GM12864 (cell line): Measurements from ENCODE around the gene OR8U1.

Experiments
- DNase-seq: peaks from one replicate; pipeline ENCODE4 v3.0.0-alpha.2; 2011; ENCODE audit warnings: low read depth
- H3K4me3 ChIP-seq: 2 replicates; pipeline ENCODE4 v1.5.1; 2011; ENCODE audit warnings: mild to moderate bottlenecking, low read depth, low read length, control low read depth
- CTCF ChIP-seq: IDR thresholded peaks from 2 replicates; pipeline ENCODE4 v1.5.1; 2011; ENCODE audit warnings: low read depth, mild to moderate bottlenecking, moderate library complexity, low read length, control low read depth, inconsistent platforms; ENCODE audit errors: missing control alignments

Gene OR8U1

DNA sequence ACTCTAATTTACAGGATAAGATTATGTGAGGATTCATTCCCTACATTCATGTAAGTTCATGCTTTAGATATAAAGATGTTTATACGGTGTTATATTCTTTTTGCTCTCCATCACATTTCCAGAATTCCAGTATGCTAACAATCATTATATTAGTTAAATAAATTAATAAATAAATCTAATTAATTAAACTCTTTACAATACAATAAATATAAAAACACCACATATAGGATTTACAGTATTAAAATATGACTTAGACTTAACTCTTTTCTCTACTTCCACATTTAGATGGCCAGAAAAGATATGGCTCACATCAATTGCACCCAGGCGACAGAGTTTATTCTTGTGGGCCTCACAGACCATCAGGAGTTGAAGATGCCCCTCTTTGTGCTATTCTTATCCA lies at the start of gene OR8U1:
OR8U1 (plus strand) TSS at position 301 of the 400 bp plus-strand sequence; CDS start at position 301, 0 bp downstream.
- no peak within 1 kb of the TSS for H3K4me3 ChIP-seq
- TF ChIP-seq CTCF: no peak
- DNase-seq: no peak

GRCh38 chr11:56331861-56332491 lies 43.4 kb upstream of the OR8U1 start:
- DNase-seq: no peak
- H3K4me3 ChIP-seq: no peak overlapping the region
- no peak for TF ChIP-seq CTCF

DNA sequence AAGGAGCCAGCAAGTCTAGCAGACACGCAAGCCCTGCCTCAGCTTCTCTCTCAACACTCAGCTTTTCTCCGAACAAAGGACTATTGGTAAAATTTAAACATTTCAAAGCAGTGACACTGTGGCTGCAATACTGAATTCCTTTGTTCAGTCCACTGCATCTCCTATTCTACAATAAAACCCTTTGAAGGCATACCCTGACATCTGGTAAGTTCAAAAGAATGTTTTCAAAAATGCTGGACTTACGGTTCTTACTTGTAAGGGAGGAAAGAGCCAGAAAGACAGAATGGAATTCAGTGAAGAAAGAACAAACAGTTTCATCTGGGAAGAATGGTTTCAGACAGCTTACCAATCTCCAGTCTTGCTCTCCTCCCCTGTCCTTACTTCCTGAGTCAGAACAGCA lies 42.3 kb upstream of the OR8U1 start:
- DNase-seq: no peak
- H3K4me3 ChIP-seq: no peak overlapping the region
- TF ChIP-seq CTCF: no peak

- H3K4me3 ChIP-seq: no peak overlapping the region
- DNase-seq: no peak
- no peak for TF ChIP-seq CTCF
Measured at GRCh38 chr11:56340289-56340688, 35.1 kb upstream of the OR8U1 start.

DNA sequence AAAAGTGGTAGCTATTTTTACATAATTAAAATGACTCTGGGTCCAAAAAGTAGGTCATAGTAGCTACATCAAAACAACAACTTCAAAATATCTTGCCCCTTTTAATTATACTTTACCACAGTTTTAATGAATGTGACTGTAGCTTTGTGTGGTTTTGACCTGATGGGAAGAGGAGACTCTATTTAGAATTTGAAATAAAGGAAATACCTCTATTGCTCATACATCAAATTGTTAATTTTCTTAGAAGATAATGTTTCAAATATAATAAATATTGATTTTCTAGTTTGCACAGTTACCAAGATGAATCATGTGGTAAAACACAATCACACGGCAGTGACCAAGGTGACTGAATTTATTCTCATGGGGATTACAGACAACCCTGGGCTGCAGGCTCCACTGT lies 29.7 kb upstream of the OR8U1 start, which contains the start of gene OR8K1:
OR8K1 (plus strand) TSS at position 301 of the 400 bp plus-strand sequence; CDS start at position 301, 0 bp downstream.
- H3K4me3 ChIP-seq: no peak within 1 kb of the TSS
- no peak for DNase-seq
- no peak for TF ChIP-seq CTCF

DNA sequence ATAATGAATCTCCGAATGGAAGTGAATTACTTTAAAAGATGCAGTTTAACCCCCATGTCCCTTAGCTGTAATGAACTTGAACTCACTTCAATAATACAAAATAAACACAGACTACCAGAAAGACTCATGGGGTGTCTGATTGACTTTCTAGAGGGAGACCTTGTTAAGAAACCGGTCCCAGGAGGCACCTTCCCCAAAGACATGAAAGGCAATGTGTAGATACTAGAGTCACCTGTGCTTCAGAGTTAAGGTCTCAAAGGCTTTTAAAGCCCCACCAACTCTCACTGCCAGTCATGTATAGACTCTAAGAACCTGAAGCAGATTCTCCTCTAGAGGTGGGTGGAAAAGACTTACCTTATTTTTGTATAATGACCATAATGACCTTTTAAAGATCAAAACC lies 21.4 kb upstream of the OR8U1 start, which contains the start of gene OR8J1:
OR8J1 (plus strand) TSS at position 301 of the 400 bp plus-strand sequence. CDS start 5,956 bp downstream, outside the sequence.
- DNase-seq: no peak
- no peak for TF ChIP-seq CTCF
- H3K4me3 ChIP-seq: no peak within 1 kb of the TSS

GRCh38 chr11:56380120-56380519 lies 4.7 kb downstream of the OR8U1 start:
- DNase-seq: no peak
- TF ChIP-seq CTCF: no peak
- H3K4me3 ChIP-seq: no peak overlapping the region
